HepG2 (cell line): ENCODE data around the gene GLRX2. TPM values are rescaled to one million over a fixed set of nuclear protein-coding genes. Genes with fewer than 3 reads are reported as not detected.
A peak's percentile ranks its signal among the peaks of the same experiment; 100 is the strongest.

Experiments
- KDM2A ChIP-seq: sonication (generic); formaldehyde crosslinking; IDR thresholded peaks from 2 replicates; pipeline ENCODE4 v1.4.0; 2020; ENCODE audit warnings: low read depth, missing genetic modification reagents, borderline replicate concordance
- MED13 ChIP-seq: sonication (generic); formaldehyde crosslinking; IDR thresholded peaks from 2 replicates; pipeline ENCODE4 v1.5.0; 2020; ENCODE audit warnings: missing genetic modification reagents
- NBN ChIP-seq: fragments of 450-650 bp; conservative IDR thresholded peaks from 2 replicates; pipeline ENCODE4 v1.6.1; 2017
- NFYB ChIP-seq: sonication (generic); formaldehyde crosslinking; IDR thresholded peaks from 2 replicates; pipeline ENCODE4 v1.4.0; 2020; ENCODE audit warnings: missing genetic modification reagents
- RARA ChIP-seq: IDR thresholded peaks from 2 replicates; pipeline ENCODE4 v1.6.1; 2016; ENCODE audit warnings: missing genetic modification reagents, missing compliant biosample characterization
- SMAD9 ChIP-seq: sonication (generic); formaldehyde crosslinking; IDR thresholded peaks from 2 replicates; pipeline ENCODE4 v1.5.1; 2020; ENCODE audit warnings: mild to moderate bottlenecking, missing genetic modification reagents
- TBX3 ChIP-seq: fragments of 450-650 bp; IDR thresholded peaks from 2 replicates; pipeline ENCODE4 v1.6.1; 2017; ENCODE audit warnings: antibody characterized with exemption, mild to moderate bottlenecking, inconsistent platforms, borderline replicate concordance
- ZFAT ChIP-seq: sonication (generic); formaldehyde crosslinking; conservative IDR thresholded peaks from 2 replicates; pipeline ENCODE4 v1.8.1; 2023; ENCODE audit warnings: missing genetic modification reagents, inconsistent platforms
- ZNF350 ChIP-seq: sonication (generic); formaldehyde crosslinking; IDR thresholded peaks from 2 replicates; pipeline ENCODE4 v1.4.0; 2020; ENCODE audit warnings: mild to moderate bottlenecking, low read depth, missing genetic modification reagents, borderline replicate concordance
- ZNF546 ChIP-seq: sonication (generic); formaldehyde crosslinking; conservative IDR thresholded peaks from 2 replicates; pipeline ENCODE4 v1.8.1; 2023; ENCODE audit warnings: mild to moderate bottlenecking, missing genetic modification reagents
- ZNF782 ChIP-seq: sonication (generic); formaldehyde crosslinking; IDR thresholded peaks from 2 replicates; pipeline ENCODE4 v1.4.0; 2020; ENCODE audit warnings: missing genetic modification reagents, mild to moderate bottlenecking, borderline replicate concordance
- polyA plus RNA-seq, 8 experiments: library from polyadenylated mRNA; depleted of rRNA in 3 of 8; stranded (reverse) in 7 of 8; unstranded in 1 of 8; fragments of >200 nt; fragmentation: Illumina TruSeq in 4 of 8; extraction: Trizol in 4 of 8; gene quantifications; 2 replicates each; pipeline versions ENCODE4 v1.2.1 to v1.2.3, GENCODE V29; 2011 to 2016; ENCODE audit warnings: low read depth in 4 of 8, missing spikeins in 1 of 8, mixed read lengths in 1 of 8; ENCODE audit not compliant: insufficient read depth in 1 of 8
- total RNA-seq, 5 experiments: library from RNA; depleted of rRNA; stranded (reverse); fragments of >200 nt; fragmentation: Illumina TruSeq; extraction: Trizol; gene quantifications; 2 replicates each; pipeline ENCODE4 v1.2.3, GENCODE V29; 2016; ENCODE audit warnings: low read depth in 1 of 5
- TF ChIP-seq, protein P1 (sequence below): sonication (generic); formaldehyde crosslinking; IDR thresholded peaks from 2 replicates; pipeline ENCODE4 v1.9.0; 2021; ENCODE audit warnings: missing genetic modification reagents, borderline replicate concordance
- TF ChIP-seq, protein P2 (sequence below): IDR thresholded peaks from 2 replicates; pipeline ENCODE4 v1.6.1; 2016; ENCODE audit warnings: control low read depth
- TF ChIP-seq, protein P3 (sequence below): sonication (generic); formaldehyde crosslinking; IDR thresholded peaks from 2 replicates; pipeline ENCODE4; 2020; ENCODE audit warnings: missing genetic modification reagents, mild to moderate bottlenecking, borderline replicate concordance
- TF ChIP-seq, protein P4 (sequence below): sonication (generic); formaldehyde crosslinking; IDR thresholded peaks from 2 replicates; pipeline ENCODE4 v1.5.0; 2020; ENCODE audit warnings: mild to moderate bottlenecking, missing genetic modification reagents, borderline replicate concordance

The GLRX2 gene
- total and polyA plus RNA-seq, 2 of the 13 experiments (the other 11 are each of a cell fraction or from before 2014, with no cell fraction given) = 11.9 to 39.0 TPM

DNA sequence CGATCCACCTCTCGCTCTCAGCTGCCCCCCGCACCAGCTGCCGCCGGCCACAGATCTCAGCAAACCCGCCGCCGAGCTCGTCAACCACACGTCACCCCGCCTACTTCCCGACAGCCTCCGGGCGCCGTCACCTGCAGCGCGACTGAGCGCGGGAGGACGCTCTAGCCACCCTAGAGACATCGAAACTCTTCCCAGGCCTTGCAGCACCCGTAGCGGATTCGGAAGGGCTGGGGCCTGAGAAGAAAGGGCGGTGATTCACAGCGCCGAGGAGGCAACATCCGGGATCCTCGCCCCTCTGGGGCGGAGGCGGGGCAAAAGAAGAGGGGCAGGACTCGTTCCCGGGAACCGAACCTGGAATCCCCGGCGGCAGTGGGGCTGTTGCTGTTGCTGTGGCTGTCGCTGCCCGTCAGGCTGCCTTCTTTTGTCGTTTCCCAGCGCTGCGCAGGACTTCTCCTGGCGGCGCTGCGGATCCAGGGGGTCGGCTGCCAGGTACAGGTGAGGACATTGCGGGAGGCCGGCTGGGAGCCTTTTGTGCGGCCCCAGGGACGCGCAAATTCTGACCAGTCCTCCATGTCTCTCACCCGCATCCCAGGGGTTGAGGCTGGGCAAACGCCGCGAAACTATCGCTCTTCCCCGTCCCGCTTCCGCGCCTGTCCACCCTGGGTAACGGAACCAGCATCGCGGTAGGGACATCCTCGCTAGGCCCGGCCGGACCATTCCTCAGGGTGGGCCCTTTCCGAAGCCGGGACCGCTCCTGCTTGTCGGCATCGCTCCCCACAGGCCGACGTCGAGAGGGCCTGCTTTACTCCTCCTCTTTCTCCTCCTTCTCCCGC, 45.7 kb downstream of the GLRX2 start, which contains the start of the genes RO60 and UCHL5 (continued):
- TF ChIP-seq, protein P1, sequence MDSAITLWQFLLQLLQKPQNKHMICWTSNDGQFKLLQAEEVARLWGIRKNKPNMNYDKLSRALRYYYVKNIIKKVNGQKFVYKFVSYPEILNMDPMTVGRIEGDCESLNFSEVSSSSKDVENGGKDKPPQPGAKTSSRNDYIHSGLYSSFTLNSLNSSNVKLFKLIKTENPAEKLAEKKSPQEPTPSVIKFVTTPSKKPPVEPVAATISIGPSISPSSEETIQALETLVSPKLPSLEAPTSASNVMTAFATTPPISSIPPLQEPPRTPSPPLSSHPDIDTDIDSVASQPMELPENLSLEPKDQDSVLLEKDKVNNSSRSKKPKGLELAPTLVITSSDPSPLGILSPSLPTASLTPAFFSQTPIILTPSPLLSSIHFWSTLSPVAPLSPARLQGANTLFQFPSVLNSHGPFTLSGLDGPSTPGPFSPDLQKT = no peak; the same call in 1 of the 2 replicates
- TF ChIP-seq ZNF782 (CRISPR knock-in tag) (peak; percentile 90), SMAD9 (CRISPR knock-in tag) (no peak), TBX3 (peak; percentile 81; the same call in 1 of the 2 replicates), NBN (no peak), MED13 (CRISPR knock-in tag) (peak; percentile 82; the same call in 1 of the 2 replicates), ZNF350 (CRISPR knock-in tag) (peak; percentile 96), KDM2A (CRISPR knock-in tag) (peak; percentile 95), NFYB (peak; percentile 32; the same call in 1 of the 2 replicates), ZFAT (CRISPR knock-in tag) (no peak; the same call in 1 of the 2 replicates), RARA (CRISPR knock-in tag) (peak; percentile 54; the same call in 1 of the 2 replicates), ZNF546 (CRISPR knock-in tag) (no peak; the same call in 1 of the 2 replicates)
- TF ChIP-seq, protein P2, sequence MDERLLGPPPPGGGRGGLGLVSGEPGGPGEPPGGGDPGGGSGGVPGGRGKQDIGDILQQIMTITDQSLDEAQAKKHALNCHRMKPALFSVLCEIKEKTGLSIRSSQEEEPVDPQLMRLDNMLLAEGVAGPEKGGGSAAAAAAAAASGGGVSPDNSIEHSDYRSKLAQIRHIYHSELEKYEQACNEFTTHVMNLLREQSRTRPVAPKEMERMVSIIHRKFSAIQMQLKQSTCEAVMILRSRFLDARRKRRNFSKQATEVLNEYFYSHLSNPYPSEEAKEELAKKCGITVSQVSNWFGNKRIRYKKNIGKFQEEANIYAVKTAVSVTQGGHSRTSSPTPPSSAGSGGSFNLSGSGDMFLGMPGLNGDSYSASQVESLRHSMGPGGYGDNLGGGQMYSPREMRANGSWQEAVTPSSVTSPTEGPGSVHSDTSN (CRISPR knock-in tag) = peak; percentile 49; the same call in 1 of the 2 replicates
- TF ChIP-seq, protein P3, sequence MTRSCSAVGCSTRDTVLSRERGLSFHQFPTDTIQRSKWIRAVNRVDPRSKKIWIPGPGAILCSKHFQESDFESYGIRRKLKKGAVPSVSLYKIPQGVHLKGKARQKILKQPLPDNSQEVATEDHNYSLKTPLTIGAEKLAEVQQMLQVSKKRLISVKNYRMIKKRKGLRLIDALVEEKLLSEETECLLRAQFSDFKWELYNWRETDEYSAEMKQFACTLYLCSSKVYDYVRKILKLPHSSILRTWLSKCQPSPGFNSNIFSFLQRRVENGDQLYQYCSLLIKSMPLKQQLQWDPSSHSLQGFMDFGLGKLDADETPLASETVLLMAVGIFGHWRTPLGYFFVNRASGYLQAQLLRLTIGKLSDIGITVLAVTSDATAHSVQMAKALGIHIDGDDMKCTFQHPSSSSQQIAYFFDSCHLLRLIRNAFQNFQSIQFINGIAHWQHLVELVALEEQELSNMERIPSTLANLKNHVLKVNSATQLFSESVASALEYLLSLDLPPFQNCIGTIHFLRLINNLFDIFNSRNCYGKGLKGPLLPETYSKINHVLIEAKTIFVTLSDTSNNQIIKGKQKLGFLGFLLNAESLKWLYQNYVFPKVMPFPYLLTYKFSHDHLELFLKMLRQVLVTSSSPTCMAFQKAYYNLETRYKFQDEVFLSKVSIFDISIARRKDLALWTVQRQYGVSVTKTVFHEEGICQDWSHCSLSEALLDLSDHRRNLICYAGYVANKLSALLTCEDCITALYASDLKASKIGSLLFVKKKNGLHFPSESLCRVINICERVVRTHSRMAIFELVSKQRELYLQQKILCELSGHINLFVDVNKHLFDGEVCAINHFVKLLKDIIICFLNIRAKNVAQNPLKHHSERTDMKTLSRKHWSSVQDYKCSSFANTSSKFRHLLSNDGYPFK (CRISPR knock-in tag) = peak; percentile 87; the same call in 1 of the 2 replicates
- TF ChIP-seq, protein P4, sequence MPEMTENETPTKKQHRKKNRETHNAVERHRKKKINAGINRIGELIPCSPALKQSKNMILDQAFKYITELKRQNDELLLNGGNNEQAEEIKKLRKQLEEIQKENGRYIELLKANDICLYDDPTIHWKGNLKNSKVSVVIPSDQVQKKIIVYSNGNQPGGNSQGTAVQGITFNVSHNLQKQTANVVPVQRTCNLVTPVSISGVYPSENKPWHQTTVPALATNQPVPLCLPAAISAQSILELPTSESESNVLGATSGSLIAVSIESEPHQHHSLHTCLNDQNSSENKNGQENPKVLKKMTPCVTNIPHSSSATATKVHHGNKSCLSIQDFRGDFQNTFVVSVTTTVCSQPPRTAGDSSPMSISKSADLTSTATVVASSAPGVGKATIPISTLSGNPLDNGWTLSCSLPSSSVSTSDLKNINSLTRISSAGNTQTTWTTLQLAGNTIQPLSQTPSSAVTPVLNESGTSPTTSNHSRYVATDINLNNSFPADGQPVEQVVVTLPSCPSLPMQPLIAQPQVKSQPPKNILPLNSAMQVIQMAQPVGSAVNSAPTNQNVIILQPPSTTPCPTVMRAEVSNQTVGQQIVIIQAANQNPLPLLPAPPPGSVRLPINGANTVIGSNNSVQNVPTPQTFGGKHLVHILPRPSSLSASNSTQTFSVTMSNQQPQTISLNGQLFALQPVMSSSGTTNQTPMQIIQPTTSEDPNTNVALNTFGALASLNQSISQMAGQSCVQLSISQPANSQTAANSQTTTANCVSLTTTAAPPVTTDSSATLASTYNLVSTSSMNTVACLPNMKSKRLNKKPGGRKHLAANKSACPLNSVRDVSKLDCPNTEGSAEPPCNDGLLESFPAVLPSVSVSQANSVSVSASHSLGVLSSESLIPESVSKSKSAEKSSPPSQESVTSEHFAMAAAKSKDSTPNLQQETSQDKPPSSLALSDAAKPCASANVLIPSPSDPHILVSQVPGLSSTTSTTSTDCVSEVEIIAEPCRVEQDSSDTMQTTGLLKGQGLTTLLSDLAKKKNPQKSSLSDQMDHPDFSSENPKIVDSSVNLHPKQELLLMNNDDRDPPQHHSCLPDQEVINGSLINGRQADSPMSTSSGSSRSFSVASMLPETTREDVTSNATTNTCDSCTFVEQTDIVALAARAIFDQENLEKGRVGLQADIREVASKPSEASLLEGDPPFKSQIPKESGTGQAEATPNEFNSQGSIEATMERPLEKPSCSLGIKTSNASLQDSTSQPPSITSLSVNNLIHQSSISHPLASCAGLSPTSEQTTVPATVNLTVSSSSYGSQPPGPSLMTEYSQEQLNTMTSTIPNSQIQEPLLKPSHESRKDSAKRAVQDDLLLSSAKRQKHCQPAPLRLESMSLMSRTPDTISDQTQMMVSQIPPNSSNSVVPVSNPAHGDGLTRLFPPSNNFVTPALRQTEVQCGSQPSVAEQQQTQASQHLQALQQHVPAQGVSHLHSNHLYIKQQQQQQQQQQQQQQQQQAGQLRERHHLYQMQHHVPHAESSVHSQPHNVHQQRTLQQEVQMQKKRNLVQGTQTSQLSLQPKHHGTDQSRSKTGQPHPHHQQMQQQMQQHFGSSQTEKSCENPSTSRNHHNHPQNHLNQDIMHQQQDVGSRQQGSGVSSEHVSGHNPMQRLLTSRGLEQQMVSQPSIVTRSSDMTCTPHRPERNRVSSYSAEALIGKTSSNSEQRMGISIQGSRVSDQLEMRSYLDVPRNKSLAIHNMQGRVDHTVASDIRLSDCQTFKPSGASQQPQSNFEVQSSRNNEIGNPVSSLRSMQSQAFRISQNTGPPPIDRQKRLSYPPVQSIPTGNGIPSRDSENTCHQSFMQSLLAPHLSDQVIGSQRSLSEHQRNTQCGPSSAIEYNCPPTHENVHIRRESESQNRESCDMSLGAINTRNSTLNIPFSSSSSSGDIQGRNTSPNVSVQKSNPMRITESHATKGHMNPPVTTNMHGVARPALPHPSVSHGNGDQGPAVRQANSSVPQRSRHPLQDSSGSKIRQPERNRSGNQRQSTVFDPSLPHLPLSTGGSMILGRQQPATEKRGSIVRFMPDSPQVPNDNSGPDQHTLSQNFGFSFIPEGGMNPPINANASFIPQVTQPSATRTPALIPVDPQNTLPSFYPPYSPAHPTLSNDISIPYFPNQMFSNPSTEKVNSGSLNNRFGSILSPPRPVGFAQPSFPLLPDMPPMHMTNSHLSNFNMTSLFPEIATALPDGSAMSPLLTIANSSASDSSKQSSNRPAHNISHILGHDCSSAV (CRISPR knock-in tag) = peak; percentile 77; the same call in 1 of the 2 replicates
